ENCODE data around the gene ITPR1. TPM values are rescaled to one million over a fixed set of nuclear protein-coding genes. Genes with fewer than 3 reads are reported as not detected.

Gene ITPR1
- total RNA-seq (2014; rRNA removed; shearing (Covaris generic)): 2.5 and 6.8 TPM in 2 replicates
- polyA plus RNA-seq (2016; fragmentation: Nextera tagmentation; extraction: Ambion mirVana): 1.4 and 2.1 TPM in 2 replicates

DNA sequence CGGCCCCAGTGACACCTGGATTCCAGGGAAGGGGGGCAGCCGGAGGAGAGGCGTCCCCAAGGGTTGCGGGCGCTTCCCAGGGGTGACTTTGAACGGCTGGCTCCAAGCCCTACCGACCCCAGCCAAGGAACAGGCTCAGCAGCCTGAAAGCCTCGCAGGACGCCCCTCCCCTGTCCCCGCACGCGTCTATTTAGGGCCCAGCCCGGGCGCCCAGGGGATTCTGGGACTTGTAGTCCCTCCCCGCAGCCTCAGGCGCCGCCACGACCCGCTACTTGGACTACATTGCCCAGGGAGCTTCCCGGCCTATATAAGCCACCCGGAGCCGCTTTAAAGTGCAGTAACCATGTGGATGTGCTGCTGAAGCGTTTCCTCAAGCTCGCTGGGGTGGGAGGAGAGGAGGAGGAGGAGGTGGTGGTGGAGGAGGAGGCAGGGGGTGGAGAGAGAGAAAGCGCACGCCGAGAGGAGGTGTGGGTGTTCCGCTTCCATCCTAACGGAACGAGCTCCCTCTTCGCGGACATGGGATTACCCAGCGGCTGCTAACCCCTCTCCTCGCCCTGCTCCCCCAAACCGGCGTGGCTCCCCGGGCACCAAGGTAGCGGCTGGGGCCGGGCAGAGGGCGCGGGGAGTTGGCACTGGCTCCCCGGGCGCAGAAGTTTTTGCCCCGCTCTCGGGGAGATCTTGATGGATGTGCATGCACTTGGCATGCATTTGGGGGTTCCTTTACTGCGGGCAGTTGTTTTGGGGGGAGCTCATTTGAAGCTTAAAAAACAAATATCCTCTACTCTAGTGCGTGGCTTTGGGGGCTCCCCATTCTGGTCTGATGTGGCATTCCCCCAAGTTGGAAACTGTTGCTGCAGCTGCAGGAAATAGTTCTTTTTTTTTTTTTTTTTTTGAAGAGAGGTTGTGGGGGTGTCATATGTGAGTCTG is at the start of gene ITPR1:
ITPR1 (plus strand) TSS at position 335 of the 927 bp plus-strand sequence. CDS start 23,144 bp downstream, outside the sequence.
- Histone ChIP-seq H3K4me3 (peak within 1 kb of the TSS; percentile 87), H3K9me2 (ENCODE audit: insufficient read depth) (no peaks in the 10 kb centered on the region), H2AFZ (peak within 1 kb of the TSS; percentile 94), H3K4me2 (ENCODE audit: unreplicated experiment) (peak within 1 kb of the TSS; percentile 88), H3K4me1 (ENCODE audit: insufficient read depth) (peaks cover 4% of the 10 kb centered on the region), H3K36me3 (ENCODE audit: low read depth) (no peaks in the 10 kb centered on the region), H3K9ac (peak within 1 kb of the TSS; percentile 85), H3K9me3 (ENCODE audit: low read depth) (no peaks in the 10 kb centered on the region), H4K20me1 (ENCODE audit: insufficient read depth) (no peaks in the 10 kb centered on the region), H3K27me3 (replicated peaks; ENCODE audit: insufficient read depth) (no peaks in the 10 kb centered on the region), H3K27ac (peak within 1 kb of the TSS; percentile 58), H3F3A (ENCODE audit: insufficient read depth) (no peaks in the 10 kb centered on the region), H3K79me2 (ENCODE audit: insufficient read depth) (no peaks in the 10 kb centered on the region)
- DNase-seq: peak; percentile 98
- WGBS, 2 experiments (ENCODE audit: low coverage in 1 of 2, low lambda C conversion rate in 2 of 2, missing lambda C conversion rate in 2 of 2): 0 to 1% methylated on average over 36 to 47 of the region's 47 CpGs
- TF ChIP-seq EZH2 (IDR thresholded peaks at IDR 0.05; ENCODE audit: insufficient read depth, poor library complexity, severe bottlenecking): no peak
- TF ChIP-seq EZH2phosphoT487 (IDR thresholded peaks at IDR 0.05; ENCODE audit: insufficient read depth, low read depth): no peak
- in situ Hi-C loops (cut with MboI): no loop called here

DNA sequence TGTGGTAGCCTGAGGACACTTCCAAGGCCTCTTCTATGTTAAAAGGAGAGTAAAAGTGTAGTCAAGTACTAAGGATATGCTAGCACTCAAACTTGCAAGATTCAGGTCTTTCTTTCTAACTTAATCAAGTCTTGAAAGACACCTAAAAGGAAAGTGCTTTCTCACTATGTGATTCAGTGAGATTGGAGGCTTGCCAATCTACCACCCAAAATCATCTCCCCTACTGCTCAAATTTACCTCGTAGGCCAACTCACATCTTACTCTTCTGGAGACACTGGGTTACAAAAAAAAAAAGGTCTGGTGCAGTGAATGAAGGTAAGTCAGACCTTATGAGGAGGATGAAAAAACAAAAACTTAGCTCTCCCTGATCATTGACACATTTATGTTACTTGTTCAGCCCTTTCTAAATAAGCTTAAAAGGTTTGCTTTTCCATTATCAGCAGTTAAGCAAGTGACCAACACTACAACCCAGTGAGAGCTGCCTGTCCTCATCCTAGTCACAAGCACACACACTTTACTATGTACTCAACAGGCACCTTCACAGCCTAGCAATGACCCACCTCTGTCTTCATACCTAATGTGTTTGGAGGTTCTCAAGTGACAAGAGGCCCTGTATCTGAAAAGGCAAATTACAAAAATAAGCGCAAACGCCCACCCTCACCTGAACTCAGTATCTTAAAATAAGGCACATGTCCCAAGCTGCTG is 45.7 kb upstream of the ITPR1 start:
- H3K9me2 ChIP-seq (ENCODE audit: insufficient read depth): peaks cover 3% of the 10 kb centered on the region; the same call in 1 of the 2 replicates
- H2AFZ ChIP-seq: no peak overlapping the region
- H4K20me1 ChIP-seq (ENCODE audit: insufficient read depth): no peaks in the 10 kb centered on the region
- no peaks in the 10 kb centered on the region for H3K4me1 ChIP-seq (ENCODE audit: insufficient read depth)
- WGBS, 2 experiments (ENCODE audit: low coverage in 1 of 2, low lambda C conversion rate in 2 of 2, missing lambda C conversion rate in 2 of 2): 62 to 70% methylated on average over 3 of the region's 3 CpGs
- no peak for DNase-seq
- H3K9ac ChIP-seq: no peak overlapping the region
- no peaks in the 10 kb centered on the region for H3K9me3 ChIP-seq (ENCODE audit: low read depth)
- H3F3A ChIP-seq (ENCODE audit: insufficient read depth): no peaks in the 10 kb centered on the region
- no peaks in the 10 kb centered on the region; the same call in 1 of the 2 replicates for H3K36me3 ChIP-seq (ENCODE audit: low read depth)
- no peaks in the 10 kb centered on the region for H3K79me2 ChIP-seq (ENCODE audit: insufficient read depth)
- H3K27ac ChIP-seq: no peak overlapping the region
- no peak overlapping the region for H3K4me2 ChIP-seq (ENCODE audit: unreplicated experiment)
- H3K4me3 ChIP-seq: no peak overlapping the region
- in situ Hi-C loops (cut with MboI): no loop called here
- TF ChIP-seq EZH2phosphoT487 (IDR thresholded peaks at IDR 0.05; ENCODE audit: insufficient read depth, low read depth): no peak
- no peak for TF ChIP-seq EZH2 (IDR thresholded peaks at IDR 0.05; ENCODE audit: insufficient read depth, poor library complexity, severe bottlenecking)
- H3K27me3 ChIP-seq (replicated peaks; ENCODE audit: insufficient read depth): no peaks in the 10 kb centered on the region

DNA sequence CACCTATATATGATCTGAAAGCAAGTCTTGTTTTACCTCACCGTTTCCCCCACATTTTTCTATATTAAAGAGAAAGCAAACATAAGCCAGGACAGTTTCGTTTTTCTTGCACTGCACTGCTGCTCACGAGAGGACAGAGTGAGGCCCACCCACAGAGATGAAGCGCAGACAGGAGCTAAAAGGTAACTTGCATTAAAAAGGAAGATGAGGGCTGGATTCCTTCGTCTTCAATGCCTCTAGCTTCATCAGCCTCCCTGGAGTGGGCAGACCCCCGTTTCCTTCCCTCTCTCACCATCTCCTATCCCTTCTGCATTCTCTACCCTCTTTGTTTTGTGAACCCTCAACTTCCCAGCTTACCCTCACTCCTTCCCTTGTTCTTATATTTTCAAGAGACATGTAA is 45.0 kb upstream of the ITPR1 start:
- no peaks in the 10 kb centered on the region for H3F3A ChIP-seq (ENCODE audit: insufficient read depth)
- no peak for DNase-seq
- no peak for TF ChIP-seq EZH2 (IDR thresholded peaks at IDR 0.05; ENCODE audit: insufficient read depth, poor library complexity, severe bottlenecking)
- TF ChIP-seq EZH2phosphoT487 (IDR thresholded peaks at IDR 0.05; ENCODE audit: insufficient read depth, low read depth): no peak
- H3K9me3 ChIP-seq (ENCODE audit: low read depth): no peaks in the 10 kb centered on the region
- no peak overlapping the region for H2AFZ ChIP-seq
- H3K4me2 ChIP-seq (ENCODE audit: unreplicated experiment): no peak overlapping the region
- H3K9ac ChIP-seq: no peak overlapping the region
- H3K27me3 ChIP-seq (replicated peaks; ENCODE audit: insufficient read depth): no peaks in the 10 kb centered on the region
- H3K27ac ChIP-seq: no peak overlapping the region
- no peaks in the 10 kb centered on the region; the same call in 1 of the 2 replicates for H3K36me3 ChIP-seq (ENCODE audit: low read depth)
- 65 to 69% methylated on average over 6 of the region's 6 CpGs for WGBS, 2 experiments (ENCODE audit: low coverage in 1 of 2, low lambda C conversion rate in 2 of 2, missing lambda C conversion rate in 2 of 2)
- no peaks in the 10 kb centered on the region for H3K4me1 ChIP-seq (ENCODE audit: insufficient read depth)
- H3K79me2 ChIP-seq (ENCODE audit: insufficient read depth): no peaks in the 10 kb centered on the region
- peaks cover 3% of the 10 kb centered on the region; the same call in 1 of the 2 replicates for H3K9me2 ChIP-seq (ENCODE audit: insufficient read depth)
- H4K20me1 ChIP-seq (ENCODE audit: insufficient read depth): no peaks in the 10 kb centered on the region
- H3K4me3 ChIP-seq: no peak overlapping the region
- in situ Hi-C loops (cut with MboI): no loop called here

DNA sequence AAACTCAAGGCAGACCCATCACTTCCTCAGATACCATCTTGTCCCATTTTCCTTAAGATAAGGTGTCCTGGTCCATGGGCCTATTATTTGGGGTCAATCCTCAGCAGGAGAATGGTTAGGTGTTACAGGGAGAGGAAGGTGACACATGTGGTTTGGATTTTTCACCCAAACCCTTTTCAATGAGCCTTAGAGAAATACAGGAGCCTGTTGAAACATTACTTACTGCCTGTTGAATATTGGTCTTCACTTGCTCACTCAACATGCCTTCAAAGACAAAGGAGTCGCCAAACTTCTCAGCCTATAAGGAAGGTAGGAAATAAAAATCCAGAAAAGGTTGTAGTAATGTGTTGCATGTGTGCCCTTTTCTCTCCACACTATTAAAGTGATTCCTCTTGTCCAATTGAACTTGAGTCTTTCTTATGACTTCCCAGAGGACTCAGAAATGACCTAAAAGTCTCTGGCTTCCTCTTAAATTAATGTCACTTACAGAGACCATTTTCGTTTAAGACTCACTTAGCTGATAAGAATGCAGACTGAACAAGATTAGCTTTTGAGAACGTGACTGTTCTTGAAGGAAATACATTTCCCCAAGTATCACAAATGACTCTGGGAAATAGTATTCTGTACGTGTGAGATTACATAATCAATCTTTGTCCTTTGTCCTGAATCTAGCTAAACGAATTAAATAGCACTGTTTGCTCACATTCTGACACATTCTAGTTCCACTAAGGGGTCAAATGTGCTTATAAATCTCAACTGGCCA is 43.9 kb upstream of the ITPR1 start:
- Histone ChIP-seq H3K9me2 (ENCODE audit: insufficient read depth) (peaks cover 3% of the 10 kb centered on the region; the same call in 1 of the 2 replicates), H3K4me1 (ENCODE audit: insufficient read depth) (no peaks in the 10 kb centered on the region), H3K9ac (no peak overlapping the region), H3K36me3 (ENCODE audit: low read depth) (no peaks in the 10 kb centered on the region; the same call in 1 of the 2 replicates), H3K27me3 (replicated peaks; ENCODE audit: insufficient read depth) (no peaks in the 10 kb centered on the region), H3K9me3 (ENCODE audit: low read depth) (no peaks in the 10 kb centered on the region), H4K20me1 (ENCODE audit: insufficient read depth) (no peaks in the 10 kb centered on the region), H3K79me2 (ENCODE audit: insufficient read depth) (no peaks in the 10 kb centered on the region), H2AFZ (no peak overlapping the region), H3K27ac (no peak overlapping the region), H3K4me3 (no peak overlapping the region), H3K4me2 (ENCODE audit: unreplicated experiment) (no peak overlapping the region), H3F3A (ENCODE audit: insufficient read depth) (no peaks in the 10 kb centered on the region)
- in situ Hi-C loops (cut with MboI): no loop called here
- WGBS, 2 experiments (ENCODE audit: low coverage in 1 of 2, low lambda C conversion rate in 2 of 2, missing lambda C conversion rate in 2 of 2): 52 to 54% methylated on average over 5 of the region's 5 CpGs
- no peak for DNase-seq
- TF ChIP-seq EZH2 (IDR thresholded peaks at IDR 0.05; ENCODE audit: insufficient read depth, poor library complexity, severe bottlenecking) (no peak), EZH2phosphoT487 (IDR thresholded peaks at IDR 0.05; ENCODE audit: insufficient read depth, low read depth) (no peak)
